Stimulated activated CD8-positive, alpha-beta memory T cell treated with anti-CD3 and anti-CD28 coated beads, Interleukin-12 subunit alpha, Interleukin-12 subunit beta, amount 100 ng/mL, for 1 hour (primary cell): ENCODE data around the gene CLDN22.

Experiments used
- DNase-seq: peaks from one replicate; pipeline ENCODE4 v3.0.0-alpha.2; 2020; ENCODE audit warnings: low read depth

CLDN22 gene

GRCh38 chr4:183320211-183321059, at the start of gene CLDN22:
Gene CLDN22, minus strand, starts transcription at chr4:183320276. Its CDS starts 58 bp downstream, at chr4:183320218.
- no peak for DNase-seq

- no peak for DNase-seq
Observed at GRCh38 chr4:183369073-183369472, 49.0 kb upstream of the CLDN22 start.

DNA sequence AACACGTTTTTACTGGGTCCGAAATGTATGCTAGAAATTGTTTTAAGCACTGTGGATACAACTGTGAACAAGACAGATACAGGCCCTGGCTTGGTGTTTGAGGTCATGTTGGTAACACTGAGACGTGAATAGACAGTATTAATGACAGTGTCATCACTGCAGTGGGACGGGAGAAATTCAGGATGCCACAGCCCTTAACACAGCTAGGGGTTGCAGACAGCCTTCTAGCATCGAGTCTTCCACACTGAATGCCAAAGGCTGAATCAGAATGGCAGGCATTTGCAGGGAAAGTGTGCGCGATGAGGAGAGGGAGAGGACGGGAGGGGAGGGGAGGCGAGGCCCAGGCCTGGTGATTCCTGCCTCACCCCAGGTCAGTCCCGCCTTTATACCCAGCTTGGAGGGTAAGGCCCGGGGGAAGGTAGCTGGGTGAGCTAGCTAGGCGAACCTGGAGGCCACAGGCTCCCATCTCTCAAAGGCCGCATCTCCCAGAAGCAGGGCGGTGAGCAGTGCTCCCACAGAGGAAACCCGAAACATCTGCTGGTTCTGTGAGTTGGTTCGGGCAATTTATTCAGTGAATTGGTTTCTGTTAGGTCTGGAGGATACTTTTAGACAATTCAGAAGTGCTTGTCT, 46.2 kb upstream of the CLDN22 start:
- no peak for DNase-seq

GRCh38 chr4:183364025-183364424, 43.9 kb upstream of the CLDN22 start:
- DNase-seq, result no peak

DNA sequence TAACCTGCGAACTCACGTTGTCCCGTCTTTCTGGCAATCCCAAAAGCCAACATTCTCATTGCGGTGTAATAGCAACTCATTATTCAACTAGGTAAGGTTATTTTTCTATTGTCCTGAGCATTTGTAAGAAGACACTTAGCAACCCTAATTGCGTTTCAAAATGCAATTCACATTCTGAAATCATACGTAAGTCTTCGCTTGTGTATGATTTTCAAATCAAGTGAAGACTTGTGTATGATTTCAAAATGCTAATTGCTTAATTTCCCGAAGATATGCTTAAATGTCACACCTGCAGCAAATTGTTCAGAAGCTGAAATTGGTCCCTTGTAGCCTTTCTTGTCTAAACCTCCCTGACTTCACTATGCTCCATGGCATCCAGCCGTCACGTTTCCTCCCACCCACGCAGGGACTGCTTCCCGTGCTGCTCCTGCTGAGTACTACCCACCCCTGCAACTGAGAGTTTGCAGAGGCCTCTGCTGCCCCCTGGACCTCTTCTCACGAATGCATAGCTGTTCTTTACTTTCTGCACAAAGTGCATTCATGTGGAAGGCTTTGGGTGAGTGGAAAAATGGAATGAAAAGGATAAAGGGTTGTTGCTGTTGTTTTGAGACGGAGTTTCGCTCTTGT, 43.0 kb upstream of the CLDN22 start:
- no peak for DNase-seq

- no peak for DNase-seq
Observed at GRCh38 chr4:183362036-183362435, 42.0 kb upstream of the CLDN22 start.

GRCh38 chr4:183360161-183360919, 40.3 kb upstream of the CLDN22 start:
- DNase-seq, result no peak

DNA sequence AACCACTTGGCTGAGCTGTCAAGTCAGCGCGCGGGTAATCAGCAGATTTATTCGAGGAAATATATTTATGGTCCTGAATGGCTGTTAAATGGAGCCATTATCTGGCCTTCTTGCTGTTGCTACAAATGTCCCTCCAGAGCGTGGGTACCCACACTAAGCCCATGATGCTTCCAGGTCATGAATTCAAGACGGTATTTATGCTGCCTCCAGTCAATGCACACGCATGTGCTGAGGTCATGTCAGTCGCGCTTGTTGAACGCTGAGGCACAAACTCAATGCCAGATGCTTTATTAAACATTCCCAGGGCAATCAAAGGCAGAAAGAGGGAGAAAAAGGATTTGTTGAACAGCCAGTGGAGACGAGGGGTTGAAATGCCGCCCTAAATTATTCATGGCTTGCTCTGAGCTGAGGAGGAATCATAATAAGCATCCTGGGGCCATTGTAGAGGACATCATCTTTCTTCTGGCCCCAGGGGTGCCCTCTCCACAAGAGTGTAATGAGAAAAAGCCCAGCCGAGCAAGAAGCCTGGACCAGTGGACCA, 38.2 kb upstream of the CLDN22 start:
- no peak for DNase-seq

DNA sequence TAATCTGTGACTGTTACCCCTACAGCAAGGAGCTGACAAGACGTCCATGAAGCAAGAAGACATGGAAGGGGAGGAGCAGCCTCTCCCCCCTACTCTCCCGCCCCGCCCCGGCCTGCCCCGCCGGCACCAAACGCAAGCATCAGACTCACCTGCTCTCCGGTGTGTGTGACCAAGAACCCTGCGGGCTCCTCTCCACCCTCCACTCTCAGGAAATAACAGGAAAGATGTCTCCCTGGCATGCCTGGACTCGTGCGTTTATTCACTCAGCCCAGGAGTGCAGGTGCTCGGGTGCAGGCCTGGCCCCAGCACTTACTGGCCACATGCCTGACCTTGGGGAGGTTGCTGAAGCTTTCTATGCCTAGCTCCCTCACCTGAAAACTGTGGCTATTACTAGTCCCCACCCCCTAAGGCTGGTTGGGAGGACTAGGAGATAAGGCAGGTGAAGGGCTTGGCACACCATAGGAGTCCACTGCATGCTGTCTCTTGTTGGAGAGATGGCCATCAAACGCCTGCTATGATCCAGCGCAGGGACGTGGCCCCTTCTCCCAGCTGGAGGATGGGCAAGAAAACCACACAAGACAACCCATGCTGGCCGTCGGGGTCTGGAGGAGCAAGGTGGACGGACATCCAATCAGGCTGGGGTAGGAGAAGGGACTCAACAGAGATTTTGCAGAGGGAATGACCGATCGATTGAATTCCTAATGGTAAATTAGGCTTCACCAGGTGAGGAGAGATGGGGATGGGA, 37.0 kb upstream of the CLDN22 start:
- no peak for DNase-seq

DNA sequence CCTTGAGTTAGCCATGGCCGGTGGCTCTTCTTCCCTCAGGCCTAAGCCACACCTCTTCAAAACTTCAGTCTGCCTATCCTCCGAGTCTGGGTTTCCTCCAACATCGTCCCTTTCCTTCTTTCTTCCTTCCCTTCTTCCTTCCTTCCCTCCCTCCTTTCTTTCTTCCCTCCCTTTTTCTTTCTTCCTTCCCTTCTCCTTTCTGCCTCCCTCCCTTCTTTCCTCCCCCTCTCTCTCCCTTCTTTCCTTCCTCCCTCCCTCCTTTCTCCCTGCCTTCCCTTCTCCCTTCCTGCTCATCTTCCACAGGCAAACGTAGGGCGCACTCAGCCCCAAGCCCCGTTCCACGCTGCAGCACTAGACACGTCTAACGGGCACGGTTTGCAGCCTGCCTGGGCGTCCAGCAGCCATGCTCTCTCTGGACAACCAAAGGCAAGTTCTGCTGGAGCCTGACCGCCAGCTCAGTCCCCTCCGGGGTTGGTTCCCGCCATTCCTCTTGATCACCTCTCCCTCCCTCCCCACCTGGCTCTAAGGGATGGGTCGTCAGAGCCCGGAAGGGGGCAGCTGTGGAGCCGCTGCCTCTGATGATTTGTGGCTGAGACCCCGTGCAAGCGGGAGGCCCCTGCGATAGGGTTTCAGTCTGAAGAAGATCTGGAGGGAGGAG, 36.2 kb upstream of the CLDN22 start:
- no peak for DNase-seq

GRCh38 chr4:183355405-183355804, 35.3 kb upstream of the CLDN22 start:
- DNase-seq, result no peak

GRCh38 chr4:183354219-183354618, 34.1 kb upstream of the CLDN22 start:
- no peak for DNase-seq

DNA sequence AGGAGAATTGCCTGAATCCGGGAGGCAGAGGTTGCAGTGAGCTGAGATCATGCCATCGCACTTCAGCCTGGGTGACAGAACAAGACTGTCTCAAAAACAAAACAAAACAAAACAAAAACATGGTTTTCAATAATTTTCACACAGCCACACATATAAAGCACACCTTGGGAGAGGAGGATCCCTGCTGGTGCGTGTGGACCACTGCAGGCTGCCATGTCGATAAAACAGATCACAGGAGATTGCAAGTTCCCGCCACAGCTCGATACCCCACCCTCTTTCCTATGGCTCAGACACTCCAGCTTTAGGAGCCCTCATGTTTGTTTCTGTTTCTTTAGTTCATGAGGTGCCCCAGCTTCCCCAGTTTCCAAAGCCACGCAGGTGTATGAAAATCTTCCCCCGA, 33.5 kb upstream of the CLDN22 start:
- no peak for DNase-seq

- DNase-seq, result no peak
Observed at GRCh38 chr4:183352546-183352945, 32.5 kb upstream of the CLDN22 start.

DNA sequence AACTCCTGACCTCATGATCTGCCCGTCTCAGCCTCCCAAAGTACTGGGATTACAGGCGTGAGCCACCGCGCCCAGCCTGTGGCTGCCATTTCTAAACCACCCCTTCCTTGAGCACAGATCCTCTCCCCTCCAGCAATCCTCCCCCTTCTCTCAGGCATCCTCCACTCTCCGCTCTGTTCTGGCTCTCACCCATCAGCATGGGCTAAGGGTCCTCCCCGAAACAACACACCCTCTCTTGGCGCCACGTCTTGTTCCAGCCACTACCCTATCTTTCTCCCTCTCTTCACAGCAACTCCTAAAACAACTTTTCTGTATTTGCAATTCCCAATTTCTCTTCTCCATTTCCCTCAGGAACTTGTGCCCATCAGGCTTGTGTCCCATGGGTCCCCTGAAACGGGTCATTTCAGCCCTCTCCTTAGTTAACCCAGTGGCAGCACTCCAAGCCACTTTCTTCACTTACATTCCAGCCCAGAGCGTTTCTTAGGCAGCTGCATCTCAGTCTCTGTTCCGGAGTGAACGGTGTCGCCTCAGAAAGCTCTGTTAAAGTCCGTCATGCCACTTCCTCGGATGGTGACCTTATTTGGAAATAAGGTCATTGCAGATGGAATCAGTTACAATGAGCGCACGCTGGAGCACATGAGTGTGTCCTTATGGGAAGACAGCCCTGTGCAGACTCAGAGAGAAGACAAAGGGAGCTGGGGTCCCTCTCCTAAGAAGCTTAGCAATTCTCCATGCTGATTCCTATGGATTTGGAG, 30.4 kb upstream of the CLDN22 start:
- no peak for DNase-seq

DNA sequence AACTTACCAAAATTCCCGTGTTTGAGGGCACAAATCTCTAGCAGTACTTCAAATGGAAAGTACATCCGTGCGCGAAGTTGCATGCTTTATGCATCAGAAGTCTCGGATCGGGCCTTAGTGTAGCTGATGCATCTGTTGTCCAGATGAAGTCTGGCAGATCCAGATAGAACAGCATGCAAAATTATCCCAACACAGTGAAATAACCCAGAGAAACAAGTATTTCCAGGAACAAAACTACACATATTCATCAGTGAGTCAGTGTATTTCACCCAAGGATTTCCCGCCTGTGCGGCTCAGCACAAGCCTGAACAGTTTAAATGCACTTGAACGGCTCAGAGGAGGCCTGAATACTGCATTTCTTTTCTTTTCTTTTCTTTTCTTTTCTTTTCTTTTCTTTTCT, 29.6 kb upstream of the CLDN22 start:
- DNase-seq, result no peak

DNA sequence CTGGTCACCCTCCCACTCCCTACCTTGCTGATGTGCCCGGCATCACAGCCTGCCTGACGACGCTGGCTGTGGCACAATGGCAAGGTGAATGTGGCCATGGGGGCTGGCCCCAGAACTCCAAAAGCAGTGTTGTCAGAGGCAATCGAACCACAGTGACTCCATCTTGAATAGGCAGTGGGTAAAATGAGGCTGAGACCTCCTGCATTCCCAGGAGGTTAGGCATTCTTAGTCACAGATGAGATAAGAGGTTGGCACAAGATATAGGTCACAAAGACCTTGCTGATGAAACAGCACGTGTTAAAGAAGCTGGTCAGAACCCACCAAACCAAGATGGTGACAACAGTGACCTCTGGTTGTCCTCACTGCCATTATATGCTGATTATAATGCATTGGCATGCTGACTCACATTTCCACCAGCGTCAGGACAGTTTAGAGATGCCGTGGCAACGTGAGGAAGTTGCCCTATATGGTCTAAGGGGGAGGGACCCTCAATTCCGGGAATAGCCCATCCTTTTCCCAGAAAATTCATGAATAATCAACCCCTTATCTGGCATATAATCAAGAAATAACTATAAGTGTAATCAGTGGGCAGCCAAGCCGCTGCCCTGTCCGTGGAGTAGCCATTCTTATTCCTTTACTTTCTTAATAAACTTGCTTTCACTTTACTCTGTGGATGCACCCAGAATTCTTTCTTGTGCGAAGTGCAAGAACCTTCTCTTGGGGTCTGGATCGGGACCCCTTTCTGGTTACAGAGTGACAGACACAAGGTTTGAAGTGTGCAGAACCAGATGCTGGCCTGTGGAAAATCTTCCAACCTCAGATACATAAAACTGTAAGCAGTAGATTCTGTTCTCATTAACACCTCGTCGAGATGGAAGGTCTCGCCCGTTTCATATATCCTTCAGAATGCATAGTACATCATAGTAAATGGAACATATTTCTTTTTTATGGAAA, 28.9 kb upstream of the CLDN22 start:
- DNase-seq, result no peak

DNA sequence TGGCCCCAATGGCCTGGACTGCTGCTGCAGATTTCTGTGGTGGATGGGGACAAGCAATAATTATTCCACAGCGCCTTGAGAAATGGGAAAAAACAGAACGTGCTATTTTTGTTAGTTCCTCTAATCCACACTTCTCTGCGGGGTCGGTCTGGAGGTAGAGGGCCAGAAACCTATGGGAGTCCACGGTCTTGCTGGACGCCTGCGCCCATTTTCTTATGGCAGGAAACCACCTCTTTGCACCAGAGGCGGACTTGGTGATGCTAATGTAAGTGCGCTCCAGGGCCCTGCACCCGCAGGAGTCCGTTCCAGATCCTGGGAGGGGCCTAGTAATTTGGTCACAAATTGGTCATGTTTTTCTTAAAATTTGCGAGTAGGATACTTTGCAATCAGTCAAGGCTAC, 28.1 kb upstream of the CLDN22 start:
- no peak for DNase-seq

GRCh38 chr4:183347566-183347965, 27.5 kb upstream of the CLDN22 start:
- DNase-seq, result no peak
